HG03460 (cell line): ENCODE results near the gene FAM53C.

Experiments used
- ATAC-seq: cut with Tn5 transposase; IDR thresholded peaks from one replicate; pipeline ENCODE4 v1.9.1; 2021; ENCODE audit not compliant: unreplicated experiment

The FAM53C gene

DNA sequence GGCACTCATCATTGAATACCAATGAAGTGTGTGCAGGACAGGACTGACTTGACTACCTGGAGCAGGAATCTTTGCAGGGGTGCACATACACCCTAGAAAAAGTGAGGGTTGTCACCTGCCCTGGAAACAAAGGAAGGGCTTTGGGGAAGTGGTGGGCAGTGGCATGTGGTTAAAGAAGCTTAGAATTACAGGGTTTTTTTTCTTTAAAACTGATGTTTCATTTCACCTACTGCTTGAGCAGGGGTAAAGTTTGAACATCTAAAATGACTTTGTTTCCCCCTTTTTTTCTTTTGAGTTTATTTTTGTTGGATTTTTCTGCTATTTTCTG, 12.5 kb downstream of the FAM53C start:
- no peak for ATAC-seq

DNA sequence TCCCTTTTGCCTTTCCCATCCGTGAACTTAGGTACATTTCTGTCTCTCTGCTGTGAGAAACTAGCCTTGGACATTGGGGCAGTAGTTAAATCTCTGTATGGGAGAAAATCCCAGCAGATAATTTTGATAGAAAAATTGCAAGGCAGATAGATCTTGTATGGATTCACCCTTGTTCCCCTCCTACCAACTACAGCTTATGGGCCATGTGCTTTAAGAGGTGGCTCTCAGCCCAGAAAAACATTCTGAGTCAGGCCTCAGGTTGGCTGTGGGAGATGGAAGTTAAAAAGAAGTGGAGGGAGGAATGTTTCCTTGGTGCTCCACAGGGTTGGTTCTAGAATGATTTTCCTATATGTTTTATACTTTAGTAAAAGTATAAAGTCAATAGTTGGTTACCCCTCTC, 13.0 kb downstream of the FAM53C start:
- no peak for ATAC-seq

DNA sequence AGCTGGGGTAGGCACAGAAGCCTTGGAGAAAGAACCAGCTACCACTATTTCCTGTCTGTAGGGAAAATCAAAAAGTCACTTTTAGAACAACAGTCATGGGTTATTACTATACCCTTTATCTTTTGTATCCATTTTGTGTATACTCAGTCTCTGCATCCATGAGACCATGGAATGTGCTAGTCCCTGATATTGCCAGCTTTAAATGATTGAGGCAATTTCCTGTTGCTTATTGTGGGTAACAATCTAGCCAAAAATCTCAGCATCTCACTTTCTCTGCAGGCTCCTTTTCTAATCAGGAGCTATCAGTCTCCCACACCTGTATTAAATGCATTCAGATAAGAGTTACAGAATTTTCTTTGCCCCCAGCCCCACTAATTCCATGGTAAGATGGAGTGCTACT, 13.5 kb downstream of the FAM53C start:
- ATAC-seq = no peak

DNA sequence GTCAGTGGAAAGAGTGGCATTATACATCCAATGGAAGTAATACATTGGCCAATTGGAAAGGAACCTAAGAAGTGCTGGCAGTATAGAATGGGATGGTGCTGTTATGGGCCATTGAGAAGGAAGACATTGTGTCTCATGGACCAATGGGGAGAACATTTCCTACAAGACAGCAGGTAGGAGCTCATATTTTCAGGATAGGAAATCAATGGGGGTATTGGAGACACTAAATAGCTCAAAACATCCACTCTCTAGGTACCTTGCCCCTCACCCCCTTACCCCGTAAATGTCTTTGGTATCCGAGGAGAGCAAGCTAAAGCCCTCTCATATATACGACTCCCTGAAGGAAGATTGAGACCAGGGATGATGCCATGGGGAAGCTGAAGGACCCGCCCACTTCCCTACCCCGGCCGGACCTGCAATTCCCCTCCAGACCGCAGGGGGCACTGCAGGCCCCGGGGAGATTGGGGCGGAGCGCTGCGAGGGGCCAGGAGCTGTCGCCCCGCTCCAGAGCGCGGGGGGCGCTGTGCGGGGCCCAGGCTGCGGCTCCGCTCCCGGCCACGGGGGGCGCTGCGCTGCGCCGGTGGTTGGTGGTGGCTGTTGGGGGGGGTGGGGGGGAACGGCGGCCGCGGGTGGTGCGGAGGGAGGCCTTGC, 14.1 kb downstream of the FAM53C start, which contains the start of gene KDM3B:
Gene KDM3B (plus strand): TSS at position 615 of the 651 bp plus-strand sequence. CDS start 111 bp downstream, outside the sequence.
- peak; percentile 65 for ATAC-seq

DNA sequence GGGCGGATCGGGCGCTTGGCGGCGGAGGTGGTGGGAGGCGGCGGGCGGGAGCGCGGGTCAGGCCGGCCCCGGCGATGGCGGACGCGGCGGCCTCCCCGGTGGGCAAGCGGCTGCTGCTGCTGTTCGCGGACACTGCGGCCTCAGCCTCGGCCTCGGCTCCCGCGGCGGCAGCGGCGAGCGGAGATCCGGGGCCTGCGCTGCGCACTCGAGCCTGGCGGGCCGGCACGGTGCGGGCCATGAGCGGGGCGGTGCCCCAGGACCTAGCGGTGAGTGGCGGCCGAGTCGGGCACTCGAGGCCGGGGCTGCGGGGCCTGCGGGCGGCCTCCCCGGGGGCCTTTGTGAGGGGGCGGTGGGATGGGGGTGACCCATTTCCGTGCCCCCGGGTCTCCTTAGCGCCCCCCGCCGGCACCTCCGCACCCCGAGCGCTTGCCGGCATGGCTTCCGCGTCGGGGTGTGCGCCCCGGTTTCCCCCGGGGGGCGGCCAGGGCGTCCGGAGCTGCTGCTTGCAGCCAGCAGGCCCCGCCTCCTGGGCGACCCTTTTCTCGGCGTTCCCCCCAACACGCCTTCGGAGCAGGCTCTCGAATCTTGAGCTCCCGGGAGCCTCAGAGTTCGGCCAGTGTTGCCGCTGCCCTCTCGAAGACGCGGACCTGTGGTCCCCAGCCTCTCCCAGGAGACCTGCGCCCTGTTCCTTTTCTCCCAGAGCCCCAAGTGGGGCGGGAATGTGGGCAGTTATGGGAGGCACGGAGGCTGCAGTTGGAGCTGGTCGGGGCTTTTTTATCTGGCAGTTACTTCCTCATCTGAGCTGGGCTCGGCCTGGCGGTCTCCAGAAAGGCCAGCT, 14.9 kb downstream of the FAM53C start:
- ATAC-seq = peak; percentile 41

DNA sequence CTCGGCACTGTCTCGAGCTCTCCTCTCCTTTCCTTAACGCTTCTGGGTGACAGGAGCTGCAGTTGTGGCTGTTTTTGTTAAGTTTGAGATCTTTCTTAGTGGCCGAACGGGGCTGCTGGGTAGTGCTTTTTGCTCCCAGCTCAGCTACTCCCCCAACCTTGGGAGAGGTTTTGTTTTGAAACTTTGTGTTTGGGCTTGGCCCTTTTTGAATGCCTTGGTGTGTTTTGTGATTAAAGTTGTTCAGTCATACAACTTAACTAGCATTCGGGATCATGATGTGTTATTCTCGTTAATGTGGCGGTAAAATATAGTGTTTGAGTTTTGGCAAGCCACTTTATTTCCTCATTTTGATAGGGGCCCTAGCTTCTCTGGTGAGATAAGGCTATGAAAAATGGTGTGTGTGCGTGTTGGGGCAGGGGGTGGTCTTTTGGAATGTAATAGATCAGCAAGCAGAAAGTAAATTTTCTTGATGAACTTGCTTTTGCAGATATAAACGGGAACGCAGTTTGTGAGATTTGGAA, 15.6 kb downstream of the FAM53C start:
- no peak for ATAC-seq

DNA sequence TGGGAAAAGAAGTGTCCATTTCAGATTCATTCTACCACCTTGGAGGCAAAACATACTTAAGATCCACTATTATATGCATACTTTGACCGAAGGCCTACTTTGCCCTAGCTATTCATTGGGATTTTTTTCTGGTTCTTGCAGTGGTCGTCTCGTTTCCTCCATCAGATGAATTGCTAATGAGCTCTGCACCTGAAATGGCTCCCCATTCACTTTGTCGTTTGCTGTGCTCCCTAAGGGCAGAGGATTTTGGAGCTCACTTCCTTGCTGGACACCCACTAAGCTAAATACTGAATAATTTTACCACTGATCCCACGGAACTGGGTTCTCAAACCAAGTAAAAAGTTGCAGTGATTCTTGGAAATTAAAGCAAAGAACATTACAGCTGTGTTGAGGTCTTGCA, 16.3 kb downstream of the FAM53C start:
- ATAC-seq = no peak

DNA sequence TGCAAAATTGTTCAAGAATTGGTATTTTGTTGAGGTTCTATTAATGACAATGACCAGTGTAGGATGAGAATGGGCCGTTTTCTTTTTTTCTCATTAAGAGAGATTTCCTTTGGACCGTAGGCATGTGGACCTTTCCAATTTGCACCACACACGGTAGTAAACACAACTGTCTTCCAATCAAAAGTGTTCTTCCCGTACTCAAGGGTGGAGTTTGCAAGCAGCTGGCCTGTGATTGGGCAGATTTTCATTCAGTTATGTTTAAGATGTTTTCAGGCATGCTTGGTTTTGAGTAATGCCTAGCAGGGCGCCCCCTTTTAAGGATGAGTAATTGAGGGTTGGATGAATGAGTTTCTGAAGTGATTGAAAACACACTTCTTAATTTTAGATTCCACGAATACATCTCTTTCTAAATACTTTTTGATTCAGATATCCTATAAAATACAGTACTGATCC, 16.9 kb downstream of the FAM53C start:
- no peak for ATAC-seq

DNA sequence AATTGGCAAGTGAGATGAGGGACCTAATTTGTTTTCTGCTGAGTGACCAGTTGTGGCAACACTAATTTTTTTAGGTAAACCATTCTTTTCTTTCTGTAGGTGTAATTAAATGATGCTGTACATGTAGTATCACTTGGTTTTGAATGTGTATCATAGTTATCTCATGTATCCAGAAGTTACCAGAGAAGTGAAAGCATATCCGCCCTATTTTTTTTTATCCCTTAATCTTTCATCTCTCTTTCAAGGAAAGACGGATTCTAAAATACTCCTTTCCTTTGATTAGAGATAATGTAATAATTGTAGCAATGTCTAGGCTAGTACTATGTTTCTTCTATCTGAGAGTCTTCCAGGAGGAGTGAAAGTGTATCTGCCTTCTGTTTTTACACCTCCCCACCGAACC, 21.6 kb downstream of the FAM53C start:
- no peak for ATAC-seq

DNA sequence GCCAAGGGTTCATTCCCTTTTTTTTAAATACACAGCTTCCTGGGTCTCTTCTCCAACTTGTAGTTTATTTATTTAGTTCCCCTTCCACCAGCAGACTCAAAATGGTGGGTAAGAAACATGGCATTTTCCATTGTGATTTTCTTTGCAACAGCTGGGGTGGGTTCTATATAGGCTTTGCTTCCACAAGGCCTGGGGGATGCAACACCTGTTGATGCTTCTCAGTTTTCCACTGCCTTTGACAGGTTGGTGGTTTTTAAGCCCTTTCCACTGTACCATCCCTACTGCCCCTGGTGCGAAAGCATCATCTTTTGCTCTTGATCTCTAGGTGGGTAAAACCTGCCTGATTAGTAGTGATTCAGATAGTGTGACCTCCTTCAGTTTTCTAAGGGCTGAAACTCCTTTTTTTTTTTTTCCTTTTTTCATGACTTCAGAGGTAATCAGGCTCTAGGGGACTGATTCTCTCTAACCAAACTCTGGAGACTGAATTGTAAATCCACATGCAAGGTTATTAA, 22.9 kb downstream of the FAM53C start:
- ATAC-seq = no peak

DNA sequence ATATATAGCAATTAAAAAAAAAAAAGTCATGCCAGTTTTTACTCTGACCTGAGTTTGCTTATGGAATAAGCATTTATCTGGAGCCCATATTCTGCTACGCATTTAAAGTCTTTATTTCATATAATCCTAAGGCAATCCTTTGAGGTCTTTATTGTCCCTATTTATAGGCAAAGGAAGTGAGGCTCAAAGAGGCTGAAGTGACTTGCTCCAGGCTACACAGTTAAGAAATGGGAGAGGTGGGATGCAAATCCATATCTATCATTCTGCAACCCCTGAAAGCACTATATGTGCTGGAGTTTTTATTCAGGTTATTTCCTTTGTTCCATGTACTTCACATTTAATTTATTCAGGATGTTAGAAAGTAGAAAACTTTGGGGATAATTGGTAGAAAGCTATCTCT, 26.5 kb downstream of the FAM53C start:
- ATAC-seq = no peak

DNA sequence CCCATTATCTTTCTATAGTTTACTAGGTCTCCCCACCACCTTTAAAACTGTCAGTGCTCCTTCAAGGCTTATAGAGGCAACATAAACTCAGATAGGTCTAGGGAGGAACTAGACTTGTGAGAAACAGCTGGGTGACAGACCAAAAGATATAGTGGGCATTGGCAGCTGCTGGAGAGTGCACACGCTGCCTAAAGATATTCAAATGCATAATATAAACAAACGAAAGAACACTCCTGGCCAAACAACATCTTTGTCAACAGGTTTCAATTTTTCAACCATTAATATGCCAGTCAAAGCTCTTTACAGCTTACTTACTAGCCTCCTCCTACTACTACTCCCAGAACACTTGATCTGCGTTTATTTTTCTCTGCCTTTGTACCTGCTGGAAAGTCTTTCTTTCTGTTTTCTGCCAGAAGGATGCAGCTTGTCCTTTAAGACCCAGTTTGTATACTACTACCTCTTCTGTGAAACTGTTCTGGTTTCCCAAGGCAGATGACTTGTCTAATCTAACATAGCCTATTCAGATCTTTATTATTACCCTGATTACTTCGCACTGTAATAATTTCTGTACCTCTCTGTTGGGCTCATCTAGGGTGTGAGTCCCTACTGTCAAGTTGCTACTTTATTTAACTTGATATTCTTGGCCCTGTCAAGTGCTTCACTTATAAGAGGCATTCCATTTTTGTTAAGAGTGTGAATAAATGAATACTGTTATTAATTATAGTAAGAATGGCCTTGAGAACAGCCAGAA, 28.7 kb downstream of the FAM53C start:
- no peak for ATAC-seq

DNA sequence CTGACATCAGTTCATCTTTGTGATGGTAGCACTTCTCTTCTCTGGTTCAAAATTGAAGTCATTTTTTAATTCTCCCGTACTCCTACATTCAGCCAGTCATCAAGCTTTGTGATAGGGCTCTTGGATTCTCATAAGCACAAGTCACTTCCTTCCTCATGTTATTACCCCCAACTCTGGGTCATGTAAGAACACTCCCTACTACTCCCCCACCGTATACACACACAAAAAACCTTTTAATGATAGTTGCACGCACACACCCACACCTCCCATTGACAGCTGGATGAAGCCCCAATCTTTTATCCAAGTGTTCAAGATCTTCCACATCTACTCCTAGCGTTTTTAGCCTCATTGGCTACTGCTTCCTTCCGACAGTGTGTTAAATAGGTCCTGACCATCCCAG, 31.2 kb downstream of the FAM53C start:
- no peak for ATAC-seq

DNA sequence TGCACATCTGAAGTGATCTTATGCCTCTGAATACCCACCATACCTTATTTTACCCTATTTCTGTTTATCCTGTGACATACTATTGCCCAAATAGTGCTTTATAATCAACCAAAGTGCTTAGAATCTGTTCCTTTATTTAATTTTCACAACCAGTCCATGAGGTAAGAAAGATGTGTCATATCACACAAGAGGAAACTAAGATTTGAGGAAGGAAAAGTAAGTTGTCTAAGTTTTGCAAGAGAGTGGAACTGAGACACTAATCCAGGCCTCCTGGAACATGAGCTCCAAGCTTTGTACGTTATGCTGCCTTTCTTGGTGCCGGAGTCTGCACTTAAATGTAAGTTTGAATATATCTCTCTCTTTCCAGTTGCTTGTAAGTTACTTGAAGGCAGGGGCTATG, 31.6 kb downstream of the FAM53C start:
- no peak for ATAC-seq

DNA sequence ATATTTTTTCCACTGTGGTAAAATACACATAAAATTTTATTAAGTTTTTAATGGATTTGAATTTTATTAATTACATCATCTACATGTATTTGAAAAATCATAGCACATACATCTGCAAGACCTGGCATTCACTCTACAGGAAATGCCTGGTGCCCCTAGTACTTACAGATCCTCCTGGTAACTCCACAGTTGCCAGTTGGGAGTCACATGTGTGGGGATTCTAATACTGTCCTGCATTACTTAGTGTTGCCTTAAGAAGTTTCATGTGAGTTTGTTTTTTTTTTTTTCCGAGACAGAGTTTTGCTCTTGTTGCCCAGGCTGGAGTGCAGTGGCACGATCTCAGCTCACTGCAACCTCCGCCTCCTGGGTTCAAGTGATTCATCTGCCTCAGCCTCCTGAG, 32.5 kb downstream of the FAM53C start:
- no peak for ATAC-seq

DNA sequence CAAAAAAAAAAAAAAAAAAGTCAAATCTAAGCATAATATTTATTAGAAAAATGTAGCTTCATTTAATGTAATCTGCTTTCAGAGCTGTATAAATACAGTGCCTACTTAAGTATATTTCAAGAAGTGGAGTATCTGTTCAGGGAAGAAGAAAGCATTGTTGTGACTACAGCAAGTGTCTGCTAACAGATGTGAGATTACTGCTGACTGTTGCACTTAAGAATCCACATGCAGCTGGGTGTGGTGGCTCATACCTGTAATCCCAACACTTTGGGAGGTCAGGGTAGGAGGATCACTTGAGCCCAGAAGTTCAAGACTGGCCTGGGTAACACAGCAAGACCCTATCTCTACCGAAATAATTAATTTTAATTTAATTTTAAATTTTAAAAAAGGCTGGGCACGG, 33.4 kb downstream of the FAM53C start:
- no peak for ATAC-seq

DNA sequence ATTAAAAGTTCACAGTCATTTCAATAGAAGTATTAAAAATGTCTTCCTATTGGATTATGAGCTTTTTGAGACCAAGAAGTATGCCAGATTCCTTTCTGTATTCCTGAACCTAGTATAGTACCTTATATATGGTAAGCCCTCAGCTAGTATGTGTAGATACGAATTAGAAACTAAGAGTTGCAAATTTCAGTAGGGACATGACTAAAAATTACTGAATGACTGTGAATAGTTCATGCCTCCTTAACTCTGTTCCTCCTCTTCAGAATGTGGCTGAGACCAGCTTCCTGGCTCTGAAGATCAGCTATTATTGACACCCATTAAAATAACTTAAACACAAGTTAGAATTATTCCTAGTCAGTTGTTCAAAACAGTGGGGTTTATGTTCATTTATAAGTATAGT, 34.2 kb downstream of the FAM53C start:
- peak; percentile 58 for ATAC-seq

DNA sequence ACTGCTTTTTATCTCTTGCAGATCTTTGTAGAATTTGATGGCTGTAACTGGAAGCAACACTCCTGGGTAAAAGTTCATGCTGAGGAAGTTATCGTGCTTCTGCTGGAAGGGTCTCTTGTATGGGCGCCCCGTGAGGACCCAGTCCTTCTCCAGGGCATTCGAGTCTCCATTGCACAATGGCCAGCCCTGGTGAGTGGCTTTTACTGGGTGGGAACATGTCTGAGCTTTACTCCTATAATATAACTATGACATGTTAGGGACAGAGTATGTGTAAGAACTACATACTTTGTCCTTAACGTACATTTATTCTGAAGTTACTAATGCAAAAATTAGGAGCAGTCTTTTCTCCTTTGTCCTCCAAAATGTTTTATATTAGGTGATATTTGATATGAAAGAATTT, 34.6 kb downstream of the FAM53C start:
- no peak for ATAC-seq

DNA sequence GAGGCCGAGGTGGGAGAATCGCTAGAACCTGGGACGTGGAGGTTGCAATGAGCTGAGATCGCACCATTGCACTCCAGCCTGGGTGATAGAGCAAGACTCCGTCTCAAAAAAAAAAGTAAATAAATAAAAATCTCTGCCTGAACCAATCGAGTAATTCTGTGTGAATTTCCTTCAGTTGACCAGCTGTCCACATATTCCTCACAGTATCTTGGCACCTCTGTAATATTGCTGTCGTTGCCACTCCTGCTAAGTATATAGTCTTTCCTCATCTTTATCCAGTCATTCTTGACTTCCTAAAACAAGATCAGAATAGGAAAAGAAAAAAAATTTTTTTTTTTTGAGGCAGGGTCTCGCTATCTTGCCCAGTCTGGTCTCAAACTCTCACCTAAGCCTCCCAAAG, 44.3 kb downstream of the FAM53C start:
- ATAC-seq = no peak

DNA sequence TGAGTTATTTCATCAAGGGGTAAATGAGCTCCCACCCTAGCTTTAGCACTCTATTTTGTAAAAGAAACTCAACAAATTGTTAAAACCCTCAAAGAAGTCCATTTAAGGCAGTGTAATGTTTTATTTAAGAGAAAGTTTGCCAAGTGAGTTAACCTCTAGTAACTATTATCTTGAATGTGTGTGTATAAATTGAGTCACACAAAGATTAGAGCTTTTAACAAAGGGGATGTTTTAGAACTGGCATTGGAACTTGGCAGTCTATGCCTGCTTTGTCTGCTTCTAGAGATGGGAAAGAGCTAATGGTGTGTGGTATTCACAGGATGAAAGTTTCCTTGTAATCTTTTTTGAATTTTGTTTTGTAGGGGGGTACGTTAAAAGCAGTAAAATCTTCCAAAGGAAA, 47.6 kb downstream of the FAM53C start:
- ATAC-seq = no peak

DNA sequence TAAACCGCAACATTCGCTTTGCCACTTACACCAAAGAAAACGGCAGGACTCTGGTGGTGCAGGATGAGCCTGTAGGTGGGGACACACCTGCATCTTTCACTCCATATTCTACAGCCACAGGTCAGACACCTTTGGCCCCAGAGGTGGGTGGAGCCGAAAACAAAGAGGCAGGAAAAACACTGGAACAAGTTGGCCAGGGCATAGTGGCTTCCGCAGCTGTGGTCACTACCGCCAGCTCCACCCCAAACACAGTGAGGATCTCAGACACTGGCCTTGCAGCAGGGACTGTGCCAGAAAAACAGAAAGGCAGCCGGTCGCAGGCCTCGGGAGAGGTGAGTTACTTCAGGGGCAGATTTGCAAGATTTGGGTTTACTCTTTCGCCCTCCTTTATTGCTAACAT, 48.2 kb downstream of the FAM53C start:
- no peak for ATAC-seq
